GM19324 (cell line): ENCODE measurements around the gene RAB9B.
"Not testable (repeated sequence)": the region's sequence is repeated elsewhere in the genome, so short reads cannot be mapped to it uniquely, and the experiment has no call there.

Experiments
- ATAC-seq: cut with Tn5 transposase; IDR thresholded peaks from one replicate; pipeline ENCODE4 v1.9.1; 2021; ENCODE audit warnings: mild to moderate bottlenecking, moderate library complexity; ENCODE audit not compliant: unreplicated experiment, low FRiP score

Gene RAB9B

GRCh38 chrX:103817101-103817500 lies 15.0 kb downstream of the RAB9B start:
- not testable (repeated sequence) for ATAC-seq

GRCh38 chrX:103811858-103812257 lies 20.2 kb downstream of the RAB9B start:
- no peak for ATAC-seq

- no peak for ATAC-seq
Measured at GRCh38 chrX:103806862-103807474, 25.1 kb downstream of the RAB9B start.

GRCh38 chrX:103805860-103806259 lies 26.2 kb downstream of the RAB9B start:
- no peak for ATAC-seq

- ATAC-seq, result no peak
Measured at GRCh38 chrX:103800318-103800717, 31.7 kb downstream of the RAB9B start.

GRCh38 chrX:103797691-103798090 lies 34.4 kb downstream of the RAB9B start:
- ATAC-seq, result no peak

GRCh38 chrX:103794119-103794518 lies 37.9 kb downstream of the RAB9B start:
- ATAC-seq, result no peak

GRCh38 chrX:103793545-103793940 lies 38.5 kb downstream of the RAB9B start:
- no peak for ATAC-seq

GRCh38 chrX:103792916-103793544 lies 39.0 kb downstream of the RAB9B start:
- ATAC-seq, result no peak

- no peak for ATAC-seq
Measured at GRCh38 chrX:103791826-103792485, 40.1 kb downstream of the RAB9B start.

GRCh38 chrX:103791228-103791627 lies 40.8 kb downstream of the RAB9B start:
- ATAC-seq, result no peak

GRCh38 chrX:103789004-103789403 lies 43.1 kb downstream of the RAB9B start:
- peak; percentile 81 for ATAC-seq

GRCh38 chrX:103783971-103784370 lies 48.1 kb downstream of the RAB9B start:
- ATAC-seq, result no peak

GRCh38 chrX:103783196-103783595 lies 48.9 kb downstream of the RAB9B start:
- ATAC-seq, result no peak

- ATAC-seq, result no peak
Measured at GRCh38 chrX:103782640-103783039, 49.4 kb downstream of the RAB9B start.

- no peak for ATAC-seq
Measured at GRCh38 chrX:103781706-103782105, 50.4 kb downstream of the RAB9B start.

GRCh38 chrX:103781062-103781402 lies 51.0 kb downstream of the RAB9B start:
- ATAC-seq, result no peak

- ATAC-seq, result no peak
Measured at GRCh38 chrX:103780336-103781061, 51.6 kb downstream of the RAB9B start.

GRCh38 chrX:103779141-103779789 lies 52.8 kb downstream of the RAB9B start:
- ATAC-seq, result no peak

- ATAC-seq, result no peak
Measured at GRCh38 chrX:103776546-103776945, 55.5 kb downstream of the RAB9B start, which contains the start of gene PLP1. TSS of gene PLP1 (plus strand) at chrX:103776840. CDS start at chrX:103776996, 156 bp downstream.
